HCT116 (cell line): Measurements from ENCODE around the gene FES. TPM values are rescaled to one million over a fixed set of nuclear protein-coding genes. Genes with fewer than 3 reads are reported as not detected.

Source experiments
- ATAC-seq: fragments of 200-7000 bp; cut with Tn5 transposase; 2 replicates; pipeline ENCODE4 v1.9.1; 2020; ENCODE audit warnings: mild to moderate bottlenecking, moderate library complexity
- BruUV-seq: library from RNA; stranded (reverse); fragments of 400-500 nt; replicated peaks from 2 replicates; lab custom pipeline; 2021; lab: Mats Ljungman, UMichigan
- CTCF ChIA-PET: fragments of 300-600 bp; sonication (Branson Sonifier 250); formaldehyde crosslinking; loops from one replicate; lab custom pipeline; 2021; ENCODE audit warnings: antibody characterized with exemption; lab: Charles Lee
- POLR2A ChIA-PET: fragments of 300-600, 350-600 bp; sonication (Branson Sonifier 250); formaldehyde crosslinking; loops from one replicate; lab custom pipeline; 2021; ENCODE audit warnings: antibody characterized with exemption; lab: Charles Lee
- RAD21 ChIA-PET, 2 experiments: fragments of 300-600 bp; sonication (Branson Sonifier 250); formaldehyde crosslinking; loops; one replicate each; lab custom pipeline; 2023; ENCODE audit warnings: low total read pairs in 2 of 2; ENCODE audit not compliant: uncharacterized antibody in 2 of 2, unreplicated experiment in 2 of 2, low non-redundant PET in 1 of 2; lab: Charles Lee
- DNase-seq: peaks from one replicate; pipeline ENCODE4 v3.0.0-alpha.2; 2010; ENCODE audit warnings: low read depth, low spot score
- H2AFZ ChIP-seq: fragments of 200-600 bp; shearing (Covaris generic), sonication (generic); 2 replicates; pipeline ENCODE4 v1.6.1; 2017; ENCODE audit warnings: low read depth, mixed run types, mixed read lengths, antibody characterized with exemption, low read length; ENCODE audit not compliant: poor library complexity, severe bottlenecking
- H3K27ac ChIP-seq: 2 replicates; pipeline ENCODE4 v1.5.1; 2012; ENCODE audit warnings: low read depth, low read length
- H3K27me3 ChIP-seq: fragments of 200-600 bp; sonication (generic); 2 replicates; pipeline ENCODE4 v1.6.1; 2016; ENCODE audit warnings: mixed run types, low read length, mixed read lengths; ENCODE audit not compliant: insufficient read depth
- H3K36me3 ChIP-seq, 2 experiments: fragments of 200-500 bp in 1 of 2; fragments of 200-600 bp in 1 of 2; sonication (Bioruptor generic) in 1 of 2; sonication (generic) in 1 of 2; 2 replicates each; pipeline versions ENCODE4 v1.5.1 to v1.6.1; 2014 to 2016; ENCODE audit warnings: low read length in 2 of 2, inconsistent platforms in 1 of 2, mixed read lengths in 1 of 2, mixed run types in 1 of 2; ENCODE audit not compliant: insufficient read depth in 2 of 2, control insufficient read depth in 1 of 2
- H3K4me1 ChIP-seq, 2 experiments: fragments of 200-600 bp in 1 of 2; sonication (generic) in 1 of 2; 2 replicates each; pipeline versions ENCODE4 v1.5.1 to v1.6.1; 2012 to 2017; ENCODE audit warnings: low read length in 2 of 2, inconsistent platforms in 1 of 2, mild to moderate bottlenecking in 1 of 2, mixed read lengths in 1 of 2, mixed run types in 1 of 2, moderate library complexity in 1 of 2; ENCODE audit not compliant: insufficient read depth in 2 of 2, control insufficient read depth in 1 of 2
- H3K4me2 ChIP-seq: fragments of 200-600 bp; sonication (generic); 2 replicates; pipeline ENCODE4 v1.6.1; 2017; ENCODE audit warnings: mixed run types, low read length, mixed read lengths
- H3K4me3 ChIP-seq, 2 experiments: fragments of 200-600 bp in 1 of 2; sonication (generic) in 1 of 2; replicated peaks in 1 of 2; 2 replicates each; pipeline ENCODE4 v1.5.1; 2011 to 2016; ENCODE audit warnings: low read length in 2 of 2, control low read depth in 1 of 2, low read depth in 1 of 2, mild to moderate bottlenecking in 1 of 2, mixed read lengths in 1 of 2, mixed run types in 1 of 2
- H3K79me2 ChIP-seq: fragments of 200-600 bp; sonication (generic); 2 replicates; pipeline ENCODE4 v1.6.1; 2017; ENCODE audit warnings: mild to moderate bottlenecking, mixed run types, low read length, moderate library complexity, mixed read lengths; ENCODE audit not compliant: insufficient read depth
- H3K9ac ChIP-seq: fragments of 200-600 bp; sonication (generic); 2 replicates; pipeline ENCODE4 v1.6.1; 2016; ENCODE audit warnings: low read length, mixed read lengths
- H3K9me2 ChIP-seq: fragments of 200-600 bp; sonication (generic), shearing (Covaris generic); 2 replicates; pipeline ENCODE4 v1.6.1; 2017; ENCODE audit warnings: mixed run types, mild to moderate bottlenecking, moderate library complexity; ENCODE audit not compliant: insufficient read depth
- H3K9me3 ChIP-seq, 2 experiments: fragments of 200-500 bp in 1 of 2; fragments of 200-600 bp in 1 of 2; sonication (Bioruptor generic) in 1 of 2; sonication (generic) in 1 of 2; 2 replicates each; pipeline ENCODE4 v1.6.1; 2014 to 2017; ENCODE audit warnings: low read length in 2 of 2, mixed read lengths in 2 of 2, inconsistent platforms in 1 of 2, low read depth in 1 of 2, mild to moderate bottlenecking in 1 of 2, mixed run types in 1 of 2, moderate library complexity in 1 of 2; ENCODE audit not compliant: control insufficient read depth in 1 of 2, insufficient read depth in 1 of 2
- H4K20me1 ChIP-seq: fragments of 200-600 bp; sonication (generic), shearing (Covaris generic); 2 replicates; pipeline ENCODE4 v1.6.1; 2017; ENCODE audit warnings: mixed run types, mild to moderate bottlenecking, moderate library complexity; ENCODE audit not compliant: insufficient read depth
- ELF1 ChIP-seq: IDR thresholded peaks from 2 replicates; pipeline ENCODE4 v1.6.1; 2012; ENCODE audit warnings: low read depth, borderline replicate concordance
- SP1 ChIP-seq: IDR thresholded peaks from 2 replicates; pipeline ENCODE4 v1.6.1; 2012; ENCODE audit warnings: low read depth
- SRF ChIP-seq: IDR thresholded peaks from 2 replicates; pipeline ENCODE4 v1.6.1; 2012; ENCODE audit warnings: low read depth
- ZFX ChIP-seq: fragments of 450-650 bp; IDR thresholded peaks from 2 replicates; pipeline ENCODE4 v1.6.1; 2017
- intact Hi-C: fragments of 100-400 bp; cut with micrococcal nuclease; formaldehyde crosslinking; loops from 2 replicates; pipeline ENCODE4 v1.10.0; 2022
- total RNA-seq: library from RNA; stranded (reverse); gene quantifications from one replicate; pipeline ENCODE4 v1.2.1, GENCODE V29; 2021; ENCODE audit not compliant: unreplicated experiment
- TF ChIP-seq, protein P1 (sequence below): IDR thresholded peaks from 2 replicates; pipeline ENCODE4 v1.6.1; 2011; ENCODE audit warnings: mild to moderate bottlenecking, low read length, moderate library complexity; ENCODE audit not compliant: insufficient replicate concordance; ENCODE audit errors: extremely low read depth
- TF ChIP-seq, protein P2 (sequence below): IDR thresholded peaks from 2 replicates; pipeline ENCODE4 v1.6.1; 2012; ENCODE audit warnings: low read depth

Gene FES
- total RNA-seq, 1 experiment from 2014 or later: 5.3 TPM

- H3K27me3 ChIP-seq: no peaks in the 10 kb centered on the region
- no peaks in the 10 kb centered on the region for H3K79me2 ChIP-seq
- ChIA-PET RAD21 (no interaction called here), POLR2A (no interaction called here), CTCF (interaction anchor here (1.6 to 1.8 kb wide), 2 partner anchors 12 to 380 kb away, joined by 6 read pairs; no protein-coding TSS in a partner anchor)
- H3K9me2 ChIP-seq: no peaks in the 10 kb centered on the region
- no peak for ATAC-seq
- peaks cover 0 to 15% of the 10 kb centered on the region in 2 experiments; a peak in 2 of 4 replicates for H3K4me1 ChIP-seq
- intact Hi-C loops: no loop called here
- BruUV-seq: no TSS peak
- no peak overlapping the region for H2AFZ ChIP-seq
- H4K20me1 ChIP-seq: no peaks in the 10 kb centered on the region
- H3K9ac ChIP-seq: no peak overlapping the region
- H3K4me2 ChIP-seq: no peak overlapping the region
- DNase-seq: no peak
- H3K9me3 ChIP-seq: no peaks in the 10 kb centered on the region
- no peaks in the 10 kb centered on the region for H3K36me3 ChIP-seq
- no peak overlapping the region for H3K27ac ChIP-seq
- TF ChIP-seq, protein P1, sequence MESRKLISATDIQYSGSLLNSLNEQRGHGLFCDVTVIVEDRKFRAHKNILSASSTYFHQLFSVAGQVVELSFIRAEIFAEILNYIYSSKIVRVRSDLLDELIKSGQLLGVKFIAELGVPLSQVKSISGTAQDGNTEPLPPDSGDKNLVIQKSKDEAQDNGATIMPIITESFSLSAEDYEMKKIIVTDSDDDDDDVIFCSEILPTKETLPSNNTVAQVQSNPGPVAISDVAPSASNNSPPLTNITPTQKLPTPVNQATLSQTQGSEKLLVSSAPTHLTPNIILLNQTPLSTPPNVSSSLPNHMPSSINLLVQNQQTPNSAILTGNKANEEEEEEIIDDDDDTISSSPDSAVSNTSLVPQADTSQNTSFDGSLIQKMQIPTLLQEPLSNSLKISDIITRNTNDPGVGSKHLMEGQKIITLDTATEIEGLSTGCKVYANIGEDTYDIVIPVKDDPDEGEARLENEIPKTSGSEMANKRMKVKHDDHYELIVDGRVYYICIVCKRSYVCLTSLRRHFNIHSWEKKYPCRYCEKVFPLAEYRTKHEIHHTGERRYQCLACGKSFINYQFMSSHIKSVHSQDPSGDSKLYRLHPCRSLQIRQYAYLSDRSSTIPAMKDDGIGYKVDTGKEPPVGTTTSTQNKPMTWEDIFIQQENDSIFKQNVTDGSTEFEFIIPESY: no peak
- TF ChIP-seq, protein P2, sequence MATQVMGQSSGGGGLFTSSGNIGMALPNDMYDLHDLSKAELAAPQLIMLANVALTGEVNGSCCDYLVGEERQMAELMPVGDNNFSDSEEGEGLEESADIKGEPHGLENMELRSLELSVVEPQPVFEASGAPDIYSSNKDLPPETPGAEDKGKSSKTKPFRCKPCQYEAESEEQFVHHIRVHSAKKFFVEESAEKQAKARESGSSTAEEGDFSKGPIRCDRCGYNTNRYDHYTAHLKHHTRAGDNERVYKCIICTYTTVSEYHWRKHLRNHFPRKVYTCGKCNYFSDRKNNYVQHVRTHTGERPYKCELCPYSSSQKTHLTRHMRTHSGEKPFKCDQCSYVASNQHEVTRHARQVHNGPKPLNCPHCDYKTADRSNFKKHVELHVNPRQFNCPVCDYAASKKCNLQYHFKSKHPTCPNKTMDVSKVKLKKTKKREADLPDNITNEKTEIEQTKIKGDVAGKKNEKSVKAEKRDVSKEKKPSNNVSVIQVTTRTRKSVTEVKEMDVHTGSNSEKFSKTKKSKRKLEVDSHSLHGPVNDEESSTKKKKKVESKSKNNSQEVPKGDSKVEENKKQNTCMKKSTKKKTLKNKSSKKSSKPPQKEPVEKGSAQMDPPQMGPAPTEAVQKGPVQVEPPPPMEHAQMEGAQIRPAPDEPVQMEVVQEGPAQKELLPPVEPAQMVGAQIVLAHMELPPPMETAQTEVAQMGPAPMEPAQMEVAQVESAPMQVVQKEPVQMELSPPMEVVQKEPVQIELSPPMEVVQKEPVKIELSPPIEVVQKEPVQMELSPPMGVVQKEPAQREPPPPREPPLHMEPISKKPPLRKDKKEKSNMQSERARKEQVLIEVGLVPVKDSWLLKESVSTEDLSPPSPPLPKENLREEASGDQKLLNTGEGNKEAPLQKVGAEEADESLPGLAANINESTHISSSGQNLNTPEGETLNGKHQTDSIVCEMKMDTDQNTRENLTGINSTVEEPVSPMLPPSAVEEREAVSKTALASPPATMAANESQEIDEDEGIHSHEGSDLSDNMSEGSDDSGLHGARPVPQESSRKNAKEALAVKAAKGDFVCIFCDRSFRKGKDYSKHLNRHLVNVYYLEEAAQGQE: no peak
- no peak for TF ChIP-seq ELF1
- no peak for TF ChIP-seq SRF
- TF ChIP-seq SP1: no peak
- TF ChIP-seq ZFX: no peak
- no peak overlapping the region for H3K4me3 ChIP-seq
Measured at GRCh38 chr15:90892023-90892422, 7.7 kb downstream of the FES start.
